ENCODE measurements around the gene OSBPL2.

OSBPL2 gene

GRCh38 chr20:62328684-62329388, 90.5 kb downstream of the OSBPL2 start:
- FAIRE-seq (no peak), DNase-seq (ENCODE audit: insufficient read length, low spot score) (no peak)
- TF ChIP-seq, protein P1, sequence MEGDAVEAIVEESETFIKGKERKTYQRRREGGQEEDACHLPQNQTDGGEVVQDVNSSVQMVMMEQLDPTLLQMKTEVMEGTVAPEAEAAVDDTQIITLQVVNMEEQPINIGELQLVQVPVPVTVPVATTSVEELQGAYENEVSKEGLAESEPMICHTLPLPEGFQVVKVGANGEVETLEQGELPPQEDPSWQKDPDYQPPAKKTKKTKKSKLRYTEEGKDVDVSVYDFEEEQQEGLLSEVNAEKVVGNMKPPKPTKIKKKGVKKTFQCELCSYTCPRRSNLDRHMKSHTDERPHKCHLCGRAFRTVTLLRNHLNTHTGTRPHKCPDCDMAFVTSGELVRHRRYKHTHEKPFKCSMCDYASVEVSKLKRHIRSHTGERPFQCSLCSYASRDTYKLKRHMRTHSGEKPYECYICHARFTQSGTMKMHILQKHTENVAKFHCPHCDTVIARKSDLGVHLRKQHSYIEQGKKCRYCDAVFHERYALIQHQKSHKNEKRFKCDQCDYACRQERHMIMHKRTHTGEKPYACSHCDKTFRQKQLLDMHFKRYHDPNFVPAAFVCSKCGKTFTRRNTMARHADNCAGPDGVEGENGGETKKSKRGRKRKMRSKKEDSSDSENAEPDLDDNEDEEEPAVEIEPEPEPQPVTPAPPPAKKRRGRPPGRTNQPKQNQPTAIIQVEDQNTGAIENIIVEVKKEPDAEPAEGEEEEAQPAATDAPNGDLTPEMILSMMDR (IDR thresholded peaks at IDR 0.05; ENCODE audit: insufficient read depth, missing control alignments), result no peak

- no peak for FAIRE-seq
- TF ChIP-seq, protein P1 (IDR thresholded peaks at IDR 0.05; ENCODE audit: insufficient read depth, missing control alignments), result no peak
- DNase-seq (ENCODE audit: insufficient read length, low spot score), result no peak
Observed at GRCh38 chr20:62329389-62330377, 91.4 kb downstream of the OSBPL2 start.

DNA sequence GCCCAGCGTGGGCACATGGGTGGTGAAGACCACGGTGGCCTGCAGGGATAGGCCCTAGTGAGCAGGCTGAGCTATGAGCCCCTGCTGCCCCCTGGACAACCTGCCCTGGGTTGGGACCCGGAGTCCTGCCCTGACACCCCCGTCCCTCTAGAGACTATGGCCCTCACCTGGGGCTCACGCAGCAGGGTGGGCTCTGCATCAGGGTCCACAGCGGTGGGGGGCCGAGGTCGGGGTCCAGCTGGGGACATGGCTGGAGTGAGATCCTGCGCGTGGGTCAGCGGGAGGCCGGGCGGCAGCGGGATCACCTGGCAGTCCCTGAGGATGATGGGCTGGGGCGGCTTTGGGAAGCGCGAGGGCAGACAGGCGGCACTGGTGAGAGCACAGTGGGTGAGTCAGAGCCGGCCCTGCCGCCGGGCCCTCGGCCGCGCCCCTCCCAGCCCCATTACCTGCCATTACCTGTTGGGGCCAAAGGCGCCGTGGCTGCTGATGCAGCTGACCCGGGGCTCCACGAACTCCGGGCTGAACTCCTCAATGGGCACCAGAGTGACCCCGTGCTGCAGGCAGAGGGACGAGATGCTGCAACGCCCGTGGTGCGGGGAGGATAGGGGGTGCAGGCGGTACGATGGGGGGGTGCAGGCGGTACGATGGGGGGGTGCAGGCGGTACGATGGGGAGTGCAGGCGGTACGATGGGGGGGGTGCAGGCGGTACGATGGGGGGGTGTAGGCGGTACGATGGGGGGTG, 92.4 kb downstream of the OSBPL2 start:
- FAIRE-seq (no peak), DNase-seq (ENCODE audit: insufficient read length, low spot score) (no peak)
- TF ChIP-seq, protein P1 (IDR thresholded peaks at IDR 0.05; ENCODE audit: insufficient read depth, missing control alignments), result no peak

GRCh38 chr20:62331347-62331746, 93.0 kb downstream of the OSBPL2 start:
- DNase-seq (ENCODE audit: insufficient read length, low spot score) (no peak), FAIRE-seq (no peak)
- TF ChIP-seq, protein P1 (IDR thresholded peaks at IDR 0.05; ENCODE audit: insufficient read depth, missing control alignments), result no peak

DNA sequence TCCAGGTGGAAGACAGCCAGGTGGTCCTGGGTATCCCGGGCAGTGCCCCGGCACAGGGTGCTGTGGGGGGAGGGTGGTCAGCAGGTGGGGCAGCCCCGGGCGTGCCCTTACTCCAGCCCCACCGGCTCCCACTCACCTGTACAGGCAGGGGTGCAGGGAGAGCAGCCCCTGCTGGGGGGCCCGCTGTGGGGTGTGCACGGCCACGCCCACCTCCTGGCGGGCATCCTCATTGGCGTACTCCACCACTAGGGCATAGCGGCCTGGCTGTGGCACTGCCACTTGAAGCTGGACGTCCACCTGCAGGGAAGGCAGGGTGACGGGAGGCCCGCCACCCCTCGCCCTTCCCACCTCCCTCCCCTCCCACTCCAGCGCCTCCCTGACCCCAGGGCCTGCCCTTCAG, 94.1 kb downstream of the OSBPL2 start:
- TF ChIP-seq, protein P1 (IDR thresholded peaks at IDR 0.05; ENCODE audit: insufficient read depth, missing control alignments), result no peak
- FAIRE-seq, result no peak
- DNase-seq (ENCODE audit: insufficient read length, low spot score), result no peak

DNA sequence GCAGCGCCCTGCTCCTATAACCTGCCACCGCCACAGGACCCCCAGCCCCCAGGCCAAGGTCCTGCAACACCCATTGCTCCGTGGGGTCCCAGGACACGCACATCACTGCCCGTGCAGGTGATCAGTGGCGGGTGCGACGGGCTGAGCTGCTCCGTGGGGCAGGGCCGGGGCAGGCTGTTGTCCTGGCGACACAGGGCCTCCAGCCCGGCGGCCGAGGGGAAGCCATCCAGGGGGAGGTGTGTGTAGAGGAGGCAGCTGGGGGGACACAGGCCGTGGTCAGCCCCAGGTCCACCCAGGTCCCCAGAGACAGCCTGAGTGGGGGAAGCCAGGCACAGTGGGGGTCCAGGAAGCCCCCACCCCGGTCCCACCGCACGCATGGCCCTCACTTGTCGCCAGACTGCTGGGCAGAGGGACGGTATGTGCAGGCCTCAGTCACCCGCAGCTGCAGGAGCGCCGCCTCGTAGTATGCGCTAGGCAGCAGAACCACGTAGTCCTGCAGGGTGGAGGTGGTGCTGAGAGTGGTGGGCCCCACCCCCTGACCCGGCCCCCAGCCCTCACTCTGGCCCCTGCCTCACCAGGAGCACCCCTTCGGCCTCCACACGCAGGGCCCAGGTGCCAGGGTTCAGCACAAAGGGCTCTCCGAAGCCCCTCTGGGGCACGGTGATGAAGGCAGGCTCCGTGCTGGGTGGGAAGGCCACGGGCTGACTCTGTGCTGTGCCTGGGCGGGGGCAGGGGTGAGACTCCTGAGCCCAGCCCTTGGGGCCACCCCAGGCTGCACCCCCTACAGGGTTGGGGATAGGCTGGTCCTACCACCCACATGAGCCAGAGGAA, 94.9 kb downstream of the OSBPL2 start:
- TF ChIP-seq, protein P1 (IDR thresholded peaks at IDR 0.05; ENCODE audit: insufficient read depth, missing control alignments), result no peak
- no peak for FAIRE-seq
- DNase-seq (ENCODE audit: insufficient read length, low spot score), result no peak
